NB4 (cell line): Measurements from ENCODE around the gene ATP9B.

Experiments used
- CTCF ChIP-seq: IDR thresholded peaks from one replicate; pipeline ENCODE4 v1.5.1; 2012; ENCODE audit warnings: low read depth, low read length
- MAX ChIP-seq: IDR thresholded peaks from 2 replicates; pipeline ENCODE4 v1.6.1; 2011; ENCODE audit warnings: low read depth, low read length
- POLR2A ChIP-seq: IDR thresholded peaks from 2 replicates; pipeline ENCODE4 v1.6.1; 2011; ENCODE audit warnings: mild to moderate bottlenecking; ENCODE audit not compliant: insufficient read length; ENCODE audit errors: extremely low read depth

- TF ChIP-seq POLR2A (no peak), CTCF (no peak), MAX (no peak)
Measured at GRCh38 chr18:79424880-79425568, 355.8 kb downstream of the ATP9B start.
